Type B pancreatic cell (in vitro differentiated cells): ENCODE results near the gene USP44. TPM values are rescaled to one million over a fixed set of nuclear protein-coding genes. Genes with fewer than 3 reads are reported as not detected.

Source experiments
- DNase-seq: peaks from one replicate; pipeline ENCODE4 v3.0.0; 2021; ENCODE audit warnings: mixed read lengths; ENCODE audit not compliant: unreplicated experiment; ENCODE audit errors: extremely low spot score
- H3K27ac Mint-ChIP-seq: 2 replicates; pipeline ENCODE4 v1.8.0; 2021; ENCODE audit warnings: mild to moderate bottlenecking, mixed read lengths
- H3K27me3 Mint-ChIP-seq: 2 replicates; pipeline ENCODE4 v1.8.0; 2021; ENCODE audit warnings: mixed read lengths
- H3K36me3 Mint-ChIP-seq: 2 replicates; pipeline ENCODE4 v1.8.0; 2021; ENCODE audit warnings: mixed read lengths
- H3K4me1 Mint-ChIP-seq: one replicate; pipeline ENCODE4 v1.8.0; 2021; ENCODE audit warnings: mixed read lengths; ENCODE audit not compliant: unreplicated experiment
- H3K4me3 Mint-ChIP-seq: 2 replicates; pipeline ENCODE4 v1.8.0; 2021; ENCODE audit warnings: mild to moderate bottlenecking, mixed read lengths
- H3K9me3 Mint-ChIP-seq: 2 replicates; pipeline ENCODE4 v1.8.0; 2021; ENCODE audit warnings: mixed read lengths
- CTCF ChIP-seq: fragments of 200-600 bp; sonication (generic); conservative IDR thresholded peaks from 2 replicates; pipeline ENCODE4 v1.5.0; 2021; ENCODE audit warnings: antibody characterized with exemption, mild to moderate bottlenecking
- total RNA-seq: library from RNA; stranded (reverse); gene quantifications from 2 replicates; pipeline ENCODE4 v1.2.1, GENCODE V29; 2021; ENCODE audit warnings: low replicate concordance

The USP44 gene
- total RNA-seq, 1 donor from 2014 or later, result 0.80 TPM

GRCh38 chr12:95543305-95543704 is 8.0 kb downstream of the USP44 start:
- no peak for DNase-seq
- H3K27ac Mint-ChIP-seq, result no peak overlapping the region
- H3K27me3 Mint-ChIP-seq, result peaks cover 54% of the 10 kb centered on the region
- TF ChIP-seq CTCF, result no peak
- no peaks in the 10 kb centered on the region for H3K36me3 Mint-ChIP-seq
- no peaks in the 10 kb centered on the region for H3K9me3 Mint-ChIP-seq
- no peak overlapping the region for H3K4me3 Mint-ChIP-seq
- H3K4me1 Mint-ChIP-seq, result peaks cover 6% of the 10 kb centered on the region

GRCh38 chr12:95541436-95541835 is 9.8 kb downstream of the USP44 start:
- peaks cover 44% of the 10 kb centered on the region for H3K27me3 Mint-ChIP-seq
- no peak overlapping the region for H3K4me3 Mint-ChIP-seq
- TF ChIP-seq CTCF, result no peak
- DNase-seq, result no peak
- no peak overlapping the region for H3K27ac Mint-ChIP-seq
- no peaks in the 10 kb centered on the region for H3K9me3 Mint-ChIP-seq
- H3K36me3 Mint-ChIP-seq, result no peaks in the 10 kb centered on the region
- no peaks in the 10 kb centered on the region for H3K4me1 Mint-ChIP-seq

- H3K27me3 Mint-ChIP-seq, result peaks cover 26% of the 10 kb centered on the region
- no peak for TF ChIP-seq CTCF
- no peak overlapping the region for H3K4me3 Mint-ChIP-seq
- H3K4me1 Mint-ChIP-seq, result peaks cover 5% of the 10 kb centered on the region
- H3K9me3 Mint-ChIP-seq, result no peaks in the 10 kb centered on the region
- H3K27ac Mint-ChIP-seq, result no peak overlapping the region
- no peak for DNase-seq
- H3K36me3 Mint-ChIP-seq, result no peaks in the 10 kb centered on the region
These were observed 12.6 kb downstream of the USP44 start for GRCh38 chr12:95538656-95539055.

- Mint-ChIP-seq H3K4me1 (peaks cover 5% of the 10 kb centered on the region), H3K9me3 (no peaks in the 10 kb centered on the region), H3K4me3 (no peak overlapping the region), H3K36me3 (no peaks in the 10 kb centered on the region), H3K27me3 (peaks cover 26% of the 10 kb centered on the region), H3K27ac (no peak overlapping the region)
- TF ChIP-seq CTCF, result no peak
- DNase-seq, result no peak
These were observed 13.3 kb downstream of the USP44 start for GRCh38 chr12:95538006-95538405.

- H3K36me3 Mint-ChIP-seq, result no peaks in the 10 kb centered on the region
- no peak overlapping the region for H3K4me3 Mint-ChIP-seq
- TF ChIP-seq CTCF, result no peak
- peaks cover 16% of the 10 kb centered on the region for H3K27me3 Mint-ChIP-seq
- H3K9me3 Mint-ChIP-seq, result no peaks in the 10 kb centered on the region
- peaks cover 5% of the 10 kb centered on the region for H3K4me1 Mint-ChIP-seq
- no peak overlapping the region for H3K27ac Mint-ChIP-seq
- DNase-seq, result no peak
These were observed 17.3 kb downstream of the USP44 start for GRCh38 chr12:95533985-95534384.

- H3K4me1 Mint-ChIP-seq, result peaks cover 5% of the 10 kb centered on the region
- no peak for DNase-seq
- H3K27ac Mint-ChIP-seq, result peak overlapping the region; percentile 43
- no peak overlapping the region for H3K4me3 Mint-ChIP-seq
- TF ChIP-seq CTCF, result no peak
- H3K36me3 Mint-ChIP-seq, result no peaks in the 10 kb centered on the region
- no peaks in the 10 kb centered on the region for H3K9me3 Mint-ChIP-seq
- H3K27me3 Mint-ChIP-seq, result peaks cover 10% of the 10 kb centered on the region
These were observed 18.4 kb downstream of the USP44 start for GRCh38 chr12:95532851-95533250.
